Measurements from ENCODE around the gene KIAA0319L. TPM values are rescaled to one million over a fixed set of nuclear protein-coding genes. Genes with fewer than 3 reads are reported as not detected.

The KIAA0319L gene
- total RNA-seq, 4 donors from 2014 or later = 33.4 to 60.9 (median 44.9) TPM

DNA sequence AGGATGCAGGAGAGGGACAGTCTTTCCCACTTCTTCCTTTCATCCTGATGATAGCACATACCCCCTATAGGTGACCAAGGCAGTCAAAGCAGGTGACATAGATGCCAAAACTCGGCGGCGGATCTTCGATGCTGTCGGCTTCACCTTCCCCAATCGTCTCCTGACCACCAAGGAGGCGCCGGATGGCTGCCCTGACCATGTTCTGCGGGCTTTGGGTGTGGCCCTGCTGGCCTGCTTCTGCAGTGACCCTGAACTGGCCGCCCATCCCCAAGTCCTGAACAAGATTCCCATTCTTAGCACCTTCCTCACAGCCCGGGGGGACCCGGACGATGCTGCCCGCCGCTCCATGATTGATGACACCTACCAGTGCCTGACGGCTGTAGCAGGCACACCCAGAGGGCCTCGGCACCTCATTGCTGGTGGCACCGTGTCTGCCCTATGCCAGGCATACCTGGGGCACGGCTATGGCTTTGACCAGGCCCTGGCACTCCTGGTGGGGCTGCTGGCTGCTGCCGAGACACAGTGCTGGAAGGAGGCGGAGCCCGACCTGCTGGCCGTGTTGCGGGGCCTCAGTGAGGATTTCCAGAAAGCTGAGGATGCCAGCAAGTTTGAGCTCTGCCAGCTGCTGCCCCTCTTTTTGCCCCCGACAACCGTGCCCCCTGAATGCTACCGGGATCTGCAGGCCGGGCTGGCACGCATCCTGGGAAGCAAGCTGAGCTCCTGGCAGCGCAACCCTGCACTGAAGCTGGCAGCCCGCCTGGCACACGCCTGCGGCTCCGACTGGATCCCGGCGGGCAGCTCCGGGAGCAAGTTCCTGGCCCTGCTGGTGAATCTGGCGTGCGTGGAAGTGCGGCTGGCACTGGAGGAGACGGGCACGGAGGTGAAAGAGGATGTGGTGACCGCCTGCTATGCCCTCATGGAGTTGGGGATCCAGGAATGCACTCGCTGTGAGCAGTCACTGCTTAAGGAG, 3.3 kb upstream of the KIAA0319L start:
- no peak overlapping the region for H3K4me3 ChIP-seq (ENCODE audit: low read depth, poor library complexity, severe bottlenecking)
- intact Hi-C loops (cut with DNase I; ENCODE audit: low total_unique reads) = loop anchor here (5.0 kb wide), 1 partner anchor 212 kb away; no protein-coding TSS in a partner anchor
- 52 to 55% methylated on average over 35 to 44 of the region's 44 CpGs for WGBS, 2 donors
- TF ChIP-seq POLR2A (IDR thresholded peaks at IDR 0.05) (no peak), CTCF (IDR thresholded peaks at IDR 0.05) (no peak)
- peak in 1 of 2 donors; percentile 89 for DNase-seq (ENCODE audit: low spot score in 2 of 2)

GRCh38 chr1:35559317-35559944, 2.2 kb upstream of the KIAA0319L start:
- TF ChIP-seq POLR2A (IDR thresholded peaks at IDR 0.05) = no peak
- no peak for TF ChIP-seq CTCF (IDR thresholded peaks at IDR 0.05)
- no peak for DNase-seq (ENCODE audit: low spot score in 2 of 2)
- intact Hi-C loops (cut with DNase I; ENCODE audit: low total_unique reads) = no loop called here
- WGBS, 2 donors = 73 to 75% methylated on average over 7 of the region's 7 CpGs
- no peak overlapping the region for H3K4me3 ChIP-seq (ENCODE audit: low read depth, poor library complexity, severe bottlenecking)

DNA sequence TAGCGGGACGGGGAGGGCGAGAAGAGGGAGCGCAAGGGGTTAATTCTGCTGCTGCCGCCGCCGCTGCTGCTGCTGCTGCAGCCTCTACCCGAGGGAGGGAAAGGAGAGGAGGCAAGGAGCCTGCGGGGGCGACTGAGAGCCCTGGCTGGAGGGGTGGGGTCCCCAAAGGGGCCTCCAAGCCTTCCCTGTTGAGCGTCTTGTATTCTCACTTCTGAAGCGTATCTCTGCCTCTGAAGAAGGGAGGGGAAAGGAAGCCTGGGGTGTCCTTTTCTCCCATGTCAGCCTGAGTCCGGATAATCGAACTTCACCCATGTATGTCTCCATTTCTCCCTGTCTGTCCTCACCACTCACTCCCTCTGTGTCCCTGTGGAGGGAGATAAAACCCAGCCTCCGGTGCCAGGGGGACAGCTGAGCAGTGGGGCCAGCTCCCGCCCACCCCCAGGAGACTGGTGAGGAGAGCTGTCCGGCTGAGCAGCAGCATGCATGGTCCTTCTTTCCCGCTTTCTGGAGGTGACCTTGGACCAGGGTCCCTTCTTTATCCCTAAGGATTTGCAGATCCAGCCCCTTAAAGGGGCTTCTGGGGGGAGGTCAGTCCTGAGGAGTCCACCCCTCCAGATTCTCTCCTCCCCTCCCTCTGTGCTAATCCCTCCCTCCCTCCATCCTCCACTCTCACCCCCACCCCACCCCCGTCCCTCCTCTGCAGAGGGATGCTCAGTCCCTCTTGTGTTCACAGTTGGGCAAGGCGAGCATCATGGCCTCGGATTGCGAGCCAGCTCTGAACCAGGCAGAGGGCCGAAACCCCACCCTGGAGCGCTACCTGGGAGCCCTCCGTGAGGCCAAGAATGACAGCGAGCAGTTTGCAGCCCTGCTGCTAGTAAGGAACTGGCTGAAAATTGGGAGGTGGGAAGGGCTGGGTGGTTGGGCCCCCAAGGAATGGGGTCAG, 1.4 kb upstream of the KIAA0319L start:
- peak in 1 of 2 donors; percentile 86 for DNase-seq (ENCODE audit: low spot score in 2 of 2)
- 24% methylated on average over 26 of the region's 26 CpGs for WGBS, 2 donors
- TF ChIP-seq POLR2A (IDR thresholded peaks at IDR 0.05) (no peak), CTCF (IDR thresholded peaks at IDR 0.05) (no peak)
- H3K4me3 ChIP-seq (ENCODE audit: low read depth, poor library complexity, severe bottlenecking) = peak overlapping the region; percentile 83
- intact Hi-C loops (cut with DNase I; ENCODE audit: low total_unique reads) = no loop called here

GRCh38 chr1:35557611-35558373, 589 bp upstream of the KIAA0319L start, which contains the start of gene NCDN:
Gene NCDN, plus strand, starts transcription at chr1:35557799. Its CDS starts 392 bp downstream, at chr1:35558191.
- WGBS, 2 donors = 0 to 1% methylated on average over 52 of the region's 58 CpGs
- DNase-seq (ENCODE audit: low spot score in 2 of 2) = peak; percentile 96 to 99
- intact Hi-C loops (cut with DNase I; ENCODE audit: low total_unique reads) = no loop called here
- H3K4me3 ChIP-seq (ENCODE audit: low read depth, poor library complexity, severe bottlenecking) = peak within 1 kb of the TSS; percentile 83
- TF ChIP-seq POLR2A (IDR thresholded peaks at IDR 0.05) (no peak), CTCF (IDR thresholded peaks at IDR 0.05) (no peak)
